PC-3 (cell line): Measurements from ENCODE around the gene SH3RF1. TPM values are rescaled to one million over a fixed set of nuclear protein-coding genes. Genes with fewer than 3 reads are reported as not detected.
"Not testable (repeated sequence)": the region's sequence is repeated elsewhere in the genome, so short reads cannot be mapped to it uniquely, and the experiment has no call there.

ENCODE experiments used
- ATAC-seq: fragments of 200-7000 bp; cut with Tn5 transposase; 2 replicates; pipeline ENCODE4 v1.9.1; 2020; ENCODE audit warnings: mild to moderate bottlenecking, moderate library complexity
- BruUV-seq: library from RNA; stranded (reverse); fragments of 400-500 nt; replicated peaks from 2 replicates; lab custom pipeline; 2021; lab: Mats Ljungman, UMichigan
- CTCF ChIA-PET: fragments of 300-600 bp; sonication (Branson Sonifier 250); formaldehyde crosslinking; loops from one replicate; lab custom pipeline; 2022; ENCODE audit warnings: antibody characterized with exemption; lab: Charles Lee
- POLR2A ChIA-PET: fragments of 300-600 bp; sonication (Branson Sonifier 250); formaldehyde crosslinking; loops from one replicate; lab custom pipeline; 2022; ENCODE audit warnings: antibody characterized with exemption; ENCODE audit not compliant: unreplicated experiment; lab: Charles Lee
- DNase-seq: peaks from one replicate; pipeline ENCODE4 v3.0.0-alpha.2; 2015
- H2AFZ ChIP-seq: fragments of 300-600 bp; sonication (generic); 2 replicates; pipeline ENCODE4 v1.6.0; 2016; ENCODE audit warnings: antibody characterized with exemption, low read length
- H3F3A ChIP-seq: fragments of 300-600 bp; sonication (generic); one replicate; pipeline ENCODE4 v1.6.0; 2017; ENCODE audit warnings: antibody characterized with exemption, low read length, control low read depth, mild to moderate bottlenecking; ENCODE audit not compliant: unreplicated experiment
- H3K27ac ChIP-seq: fragments of 300-600 bp; sonication (generic); 2 replicates; pipeline ENCODE4 v1.5.1; 2016; ENCODE audit warnings: mild to moderate bottlenecking, low read length
- H3K27me3 ChIP-seq: fragments of 300-600 bp; sonication (generic); 2 replicates; pipeline ENCODE4 v1.6.1; 2016; ENCODE audit warnings: low read length, mixed read lengths
- H3K36me3 ChIP-seq: fragments of 300-600 bp; sonication (generic); 2 replicates; pipeline ENCODE4 v1.6.1; 2016; ENCODE audit warnings: low read depth, mixed run types, low read length, mixed read lengths
- H3K4me1 ChIP-seq: fragments of 300-600 bp; sonication (generic); 2 replicates; pipeline ENCODE4 v1.5.1; 2016; ENCODE audit warnings: low read length; ENCODE audit not compliant: insufficient read depth
- H3K4me2 ChIP-seq: fragments of 300-600 bp; sonication (generic); 2 replicates; pipeline ENCODE4 v1.6.0; 2016; ENCODE audit warnings: low read length
- H3K4me3 ChIP-seq: fragments of 300-600 bp; sonication (generic); 2 replicates; pipeline ENCODE4 v1.5.1; 2016; ENCODE audit warnings: mild to moderate bottlenecking, low read length, mixed read lengths
- H3K79me2 ChIP-seq: fragments of 300-600 bp; sonication (generic); 2 replicates; pipeline ENCODE4 v1.6.1; 2017; ENCODE audit warnings: low read length, mixed read lengths
- H3K9ac ChIP-seq: fragments of 300-600 bp; sonication (generic); 2 replicates; pipeline ENCODE4 v1.6.0; 2016; ENCODE audit warnings: mild to moderate bottlenecking, low read length
- H3K9me2 ChIP-seq: fragments of 300-600 bp; sonication (generic); replicated peaks from 2 replicates; pipeline ENCODE4 v1.6.1; 2016; ENCODE audit warnings: mixed run types, low read length, mixed read lengths
- H3K9me3 ChIP-seq: fragments of 300-600 bp; sonication (generic); 2 replicates; pipeline ENCODE4 v1.6.1; 2016; ENCODE audit warnings: low read length, mixed read lengths
- H4K20me1 ChIP-seq: fragments of 300-600 bp; sonication (generic); 2 replicates; pipeline ENCODE4 v1.6.1; 2016; ENCODE audit warnings: low read length, mixed read lengths
- CTCF ChIP-seq: fragments of 300-600 bp; sonication (generic); conservative IDR thresholded peaks from 2 replicates; pipeline ENCODE4 v1.5.1; 2017; ENCODE audit warnings: antibody characterized with exemption, low read depth, mild to moderate bottlenecking, low read length
- EZH2 ChIP-seq: fragments of 300-600 bp; sonication (generic); IDR thresholded peaks from one replicate; pipeline ENCODE4 v1.6.1; 2017; ENCODE audit warnings: antibody characterized with exemption, mild to moderate bottlenecking, low read length; ENCODE audit not compliant: unreplicated experiment
- EZH2phosphoT487 ChIP-seq: fragments of 300-600 bp; sonication (generic); IDR thresholded peaks from 2 replicates; pipeline ENCODE4 v1.6.1; 2018; ENCODE audit warnings: mild to moderate bottlenecking, antibody characterized with exemption, low read length, borderline replicate concordance
- intact Hi-C: fragments of 100-400 bp; cut with micrococcal nuclease; formaldehyde crosslinking; loops from 2 replicates; pipeline ENCODE4 v1.9.0; 2023
- total RNA-seq: library from RNA; depleted of rRNA; stranded (reverse); fragments of >200 nt; gene quantifications from 2 replicates; pipeline ENCODE4 v1.2.3, GENCODE V29; 2014

Gene SH3RF1
- total RNA-seq, 1 experiment from 2014 or later: 21.0 TPM

- ChIA-PET CTCF (no interaction called here), POLR2A (interaction anchor here (0.7 kb wide), 1 partner anchor 86 kb away, joined by 11 read pairs; no protein-coding TSS in a partner anchor)
- TF ChIP-seq CTCF (no peak), EZH2 (no peak), EZH2phosphoT487 (no peak)
- ATAC-seq: no peak
- no peaks in the 10 kb centered on the region for H3F3A ChIP-seq
- H3K79me2 ChIP-seq: peaks cover 95% of the 10 kb centered on the region
- no peaks in the 10 kb centered on the region for H3K9me3 ChIP-seq
- no peak overlapping the region for H3K4me2 ChIP-seq
- DNase-seq: no peak
- H3K9ac ChIP-seq: no peak overlapping the region
- H3K36me3 ChIP-seq: no peaks in the 10 kb centered on the region
- no peak overlapping the region for H3K27ac ChIP-seq
- no peak overlapping the region for H2AFZ ChIP-seq
- H3K9me2 ChIP-seq: no peaks in the 10 kb centered on the region
- BruUV-seq: no TSS peak
- no peaks in the 10 kb centered on the region for H3K27me3 ChIP-seq
- peaks cover 7% of the 10 kb centered on the region; the same call in 1 of the 2 replicates for H3K4me1 ChIP-seq
- intact Hi-C loops: no loop called here
- H3K4me3 ChIP-seq: no peak overlapping the region
- H4K20me1 ChIP-seq: no peaks in the 10 kb centered on the region
These were observed 86.5 kb downstream of the SH3RF1 start for GRCh38 chr4:169184236-169184635.

GRCh38 chr4:169183581-169183980 is 87.2 kb downstream of the SH3RF1 start:
- no peaks in the 10 kb centered on the region for H3K36me3 ChIP-seq
- no peak overlapping the region for H3K9ac ChIP-seq
- CTCF ChIA-PET: no interaction called here
- no peak overlapping the region for H3K4me2 ChIP-seq
- H4K20me1 ChIP-seq: no peaks in the 10 kb centered on the region
- ATAC-seq (no peak), DNase-seq (no peak)
- no peaks in the 10 kb centered on the region for H3K9me2 ChIP-seq
- POLR2A ChIA-PET: interaction anchor here (0.7 kb wide), 1 partner anchor 87 kb away, joined by 11 read pairs; no protein-coding TSS in a partner anchor
- intact Hi-C loops: no loop called here
- H3K27ac ChIP-seq: no peak overlapping the region
- peaks cover 7% of the 10 kb centered on the region; the same call in 1 of the 2 replicates for H3K4me1 ChIP-seq
- no peak overlapping the region for H2AFZ ChIP-seq
- no peaks in the 10 kb centered on the region for H3K9me3 ChIP-seq
- TF ChIP-seq EZH2 (no peak), CTCF (no peak)
- no peak overlapping the region for H3K4me3 ChIP-seq
- peaks cover 95% of the 10 kb centered on the region for H3K79me2 ChIP-seq
- H3K27me3 ChIP-seq: no peaks in the 10 kb centered on the region
- H3F3A ChIP-seq: no peaks in the 10 kb centered on the region
- no TSS peak for BruUV-seq

GRCh38 chr4:169179609-169180521 is 90.9 kb downstream of the SH3RF1 start:
- no peaks in the 10 kb centered on the region for H3K9me2 ChIP-seq
- POLR2A ChIA-PET: no interaction called here
- ATAC-seq: no peak
- CTCF ChIA-PET: no interaction called here
- H3K79me2 ChIP-seq: peaks cover 94% of the 10 kb centered on the region
- H3K9ac ChIP-seq: no peak overlapping the region
- no peak overlapping the region for H3K4me2 ChIP-seq
- no peak overlapping the region for H3K4me3 ChIP-seq
- H3K27ac ChIP-seq: no peak overlapping the region
- no peak overlapping the region for H2AFZ ChIP-seq
- H4K20me1 ChIP-seq: no peaks in the 10 kb centered on the region
- H3K9me3 ChIP-seq: no peaks in the 10 kb centered on the region
- TF ChIP-seq CTCF (no peak), EZH2phosphoT487 (no peak), EZH2 (no peak)
- 0 out of 2 replicates have a peak, but pooled peaks cover 1% of the 10 kb centered on the region for H3K4me1 ChIP-seq
- intact Hi-C loops: no loop called here
- no TSS peak for BruUV-seq
- no peaks in the 10 kb centered on the region for H3K27me3 ChIP-seq
- no peaks in the 10 kb centered on the region for H3F3A ChIP-seq
- no peak for DNase-seq
- no peaks in the 10 kb centered on the region for H3K36me3 ChIP-seq

- H3K27me3 ChIP-seq, CTCF ChIA-PET, BruUV-seq, H3F3A ChIP-seq, H3K4me2 ChIP-seq, H3K9me3 ChIP-seq, ATAC-seq, H3K4me3 ChIP-seq, H3K9me2 ChIP-seq, H3K4me1 ChIP-seq, H4K20me1 ChIP-seq, H2AFZ ChIP-seq, POLR2A ChIA-PET, H3K27ac ChIP-seq, DNase-seq, H3K9ac ChIP-seq, intact Hi-C loops, H3K36me3 ChIP-seq: not testable (repeated sequence)
- peaks cover 96% of the 10 kb centered on the region for H3K79me2 ChIP-seq
These were observed 92.7 kb downstream of the SH3RF1 start for GRCh38 chr4:169178092-169178491.
